WTC11 (cell line): ENCODE measurements around the gene KLHL29.

ENCODE experiments used
- ESRRA ChIP-seq: sonication (generic); formaldehyde crosslinking; IDR thresholded peaks from 2 replicates; pipeline ENCODE4 v1.8.1; 2022; ENCODE audit warnings: mild to moderate bottlenecking, missing genetic modification reagents, borderline replicate concordance
- RELA ChIP-seq: sonication (generic); formaldehyde crosslinking; IDR thresholded peaks from 2 replicates; pipeline ENCODE4 v1.8.1; 2022; ENCODE audit warnings: missing genetic modification reagents, mild to moderate bottlenecking, borderline replicate concordance
- SMAD3 ChIP-seq: sonication (generic); formaldehyde crosslinking; IDR thresholded peaks from 2 replicates; pipeline ENCODE4 v1.8.0; 2022; ENCODE audit warnings: missing genetic modification reagents, mild to moderate bottlenecking, borderline replicate concordance
- ZBTB21 ChIP-seq: sonication (generic); formaldehyde crosslinking; IDR thresholded peaks from 2 replicates; pipeline ENCODE4 v1.8.1; 2023; ENCODE audit warnings: mild to moderate bottlenecking, missing genetic modification reagents, borderline replicate concordance
- ZNF416 ChIP-seq: fragments of 250-450 bp; sonication (Bioruptor Pico); IDR thresholded peaks from 2 replicates; pipeline ENCODE4 v1.9.0; 2021; ENCODE audit warnings: mild to moderate bottlenecking, inconsistent platforms
- TF ChIP-seq, protein P1 (sequence below): sonication (generic); formaldehyde crosslinking; IDR thresholded peaks from 2 replicates; pipeline ENCODE4 v1.8.1; 2023; ENCODE audit warnings: mild to moderate bottlenecking, missing genetic modification reagents, moderate library complexity
- TF ChIP-seq, protein P2 (sequence below): fragments of 200-600 bp; IDR thresholded peaks from 2 replicates; pipeline ENCODE4 v1.8.0; 2022; ENCODE audit warnings: antibody characterized with exemption
- TF ChIP-seq, protein P3 (sequence below): sonication (generic); formaldehyde crosslinking; IDR thresholded peaks from 2 replicates; pipeline ENCODE4 v1.8.0; 2023; ENCODE audit warnings: mild to moderate bottlenecking, missing genetic modification reagents
- TF ChIP-seq, protein P4 (sequence below): sonication (generic); formaldehyde crosslinking; IDR thresholded peaks from 2 replicates; pipeline ENCODE4 v1.8.1; 2023; ENCODE audit warnings: mild to moderate bottlenecking, moderate library complexity, missing genetic modification reagents
- TF ChIP-seq, protein P5 (sequence below): fragments of 250-450 bp; sonication (Bioruptor Pico); IDR thresholded peaks from 2 replicates; pipeline ENCODE4 v1.8.0; 2021; ENCODE audit warnings: mild to moderate bottlenecking
- TF ChIP-seq, protein P6 (sequence below): sonication (generic); formaldehyde crosslinking; IDR thresholded peaks from 2 replicates; pipeline ENCODE4 v1.8.1; 2023; ENCODE audit warnings: mild to moderate bottlenecking, missing genetic modification reagents, borderline replicate concordance
- TF ChIP-seq, protein P7 (sequence below): fragments of 250-450 bp; sonication (Bioruptor Pico); IDR thresholded peaks from 2 replicates; pipeline ENCODE4 v1.9.0; 2021; ENCODE audit warnings: mild to moderate bottlenecking

DNA sequence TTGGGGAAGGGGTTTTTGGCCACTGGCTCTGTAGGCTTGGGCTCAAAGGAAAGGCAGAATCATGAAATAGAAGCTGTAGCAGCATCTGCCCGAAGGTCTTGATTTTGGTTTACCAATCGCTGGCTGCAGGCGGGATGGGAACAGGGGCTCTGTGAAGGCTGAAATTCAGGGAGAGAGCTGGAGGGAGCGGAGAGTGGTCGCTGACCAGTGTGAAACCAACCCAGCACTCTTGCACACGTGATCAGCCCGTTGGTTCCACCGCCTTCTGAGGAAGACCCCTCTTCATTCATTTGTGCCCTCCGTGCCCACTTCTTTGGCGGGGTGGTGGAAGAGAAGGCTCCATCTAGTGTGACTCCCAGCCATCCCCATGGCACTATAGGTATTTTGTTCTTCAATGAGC lies 82.6 kb downstream of the KLHL29 start:
- TF ChIP-seq ZNF416 (no peak), SMAD3 (CRISPR knock-in tag) (no peak), ZBTB21 (no peak), RELA (CRISPR knock-in tag) (no peak), ESRRA (CRISPR knock-in tag) (no peak)
- TF ChIP-seq, protein P1, sequence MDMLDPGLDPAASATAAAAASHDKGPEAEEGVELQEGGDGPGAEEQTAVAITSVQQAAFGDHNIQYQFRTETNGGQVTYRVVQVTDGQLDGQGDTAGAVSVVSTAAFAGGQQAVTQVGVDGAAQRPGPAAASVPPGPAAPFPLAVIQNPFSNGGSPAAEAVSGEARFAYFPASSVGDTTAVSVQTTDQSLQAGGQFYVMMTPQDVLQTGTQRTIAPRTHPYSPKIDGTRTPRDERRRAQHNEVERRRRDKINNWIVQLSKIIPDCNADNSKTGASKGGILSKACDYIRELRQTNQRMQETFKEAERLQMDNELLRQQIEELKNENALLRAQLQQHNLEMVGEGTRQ (CRISPR knock-in tag) = no peak
- TF ChIP-seq, protein P2, sequence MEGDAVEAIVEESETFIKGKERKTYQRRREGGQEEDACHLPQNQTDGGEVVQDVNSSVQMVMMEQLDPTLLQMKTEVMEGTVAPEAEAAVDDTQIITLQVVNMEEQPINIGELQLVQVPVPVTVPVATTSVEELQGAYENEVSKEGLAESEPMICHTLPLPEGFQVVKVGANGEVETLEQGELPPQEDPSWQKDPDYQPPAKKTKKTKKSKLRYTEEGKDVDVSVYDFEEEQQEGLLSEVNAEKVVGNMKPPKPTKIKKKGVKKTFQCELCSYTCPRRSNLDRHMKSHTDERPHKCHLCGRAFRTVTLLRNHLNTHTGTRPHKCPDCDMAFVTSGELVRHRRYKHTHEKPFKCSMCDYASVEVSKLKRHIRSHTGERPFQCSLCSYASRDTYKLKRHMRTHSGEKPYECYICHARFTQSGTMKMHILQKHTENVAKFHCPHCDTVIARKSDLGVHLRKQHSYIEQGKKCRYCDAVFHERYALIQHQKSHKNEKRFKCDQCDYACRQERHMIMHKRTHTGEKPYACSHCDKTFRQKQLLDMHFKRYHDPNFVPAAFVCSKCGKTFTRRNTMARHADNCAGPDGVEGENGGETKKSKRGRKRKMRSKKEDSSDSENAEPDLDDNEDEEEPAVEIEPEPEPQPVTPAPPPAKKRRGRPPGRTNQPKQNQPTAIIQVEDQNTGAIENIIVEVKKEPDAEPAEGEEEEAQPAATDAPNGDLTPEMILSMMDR = no peak
- TF ChIP-seq, protein P3, sequence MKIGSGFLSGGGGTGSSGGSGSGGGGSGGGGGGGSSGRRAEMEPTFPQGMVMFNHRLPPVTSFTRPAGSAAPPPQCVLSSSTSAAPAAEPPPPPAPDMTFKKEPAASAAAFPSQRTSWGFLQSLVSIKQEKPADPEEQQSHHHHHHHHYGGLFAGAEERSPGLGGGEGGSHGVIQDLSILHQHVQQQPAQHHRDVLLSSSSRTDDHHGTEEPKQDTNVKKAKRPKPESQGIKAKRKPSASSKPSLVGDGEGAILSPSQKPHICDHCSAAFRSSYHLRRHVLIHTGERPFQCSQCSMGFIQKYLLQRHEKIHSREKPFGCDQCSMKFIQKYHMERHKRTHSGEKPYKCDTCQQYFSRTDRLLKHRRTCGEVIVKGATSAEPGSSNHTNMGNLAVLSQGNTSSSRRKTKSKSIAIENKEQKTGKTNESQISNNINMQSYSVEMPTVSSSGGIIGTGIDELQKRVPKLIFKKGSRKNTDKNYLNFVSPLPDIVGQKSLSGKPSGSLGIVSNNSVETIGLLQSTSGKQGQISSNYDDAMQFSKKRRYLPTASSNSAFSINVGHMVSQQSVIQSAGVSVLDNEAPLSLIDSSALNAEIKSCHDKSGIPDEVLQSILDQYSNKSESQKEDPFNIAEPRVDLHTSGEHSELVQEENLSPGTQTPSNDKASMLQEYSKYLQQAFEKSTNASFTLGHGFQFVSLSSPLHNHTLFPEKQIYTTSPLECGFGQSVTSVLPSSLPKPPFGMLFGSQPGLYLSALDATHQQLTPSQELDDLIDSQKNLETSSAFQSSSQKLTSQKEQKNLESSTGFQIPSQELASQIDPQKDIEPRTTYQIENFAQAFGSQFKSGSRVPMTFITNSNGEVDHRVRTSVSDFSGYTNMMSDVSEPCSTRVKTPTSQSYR (CRISPR knock-in tag) = no peak
- TF ChIP-seq, protein P4, sequence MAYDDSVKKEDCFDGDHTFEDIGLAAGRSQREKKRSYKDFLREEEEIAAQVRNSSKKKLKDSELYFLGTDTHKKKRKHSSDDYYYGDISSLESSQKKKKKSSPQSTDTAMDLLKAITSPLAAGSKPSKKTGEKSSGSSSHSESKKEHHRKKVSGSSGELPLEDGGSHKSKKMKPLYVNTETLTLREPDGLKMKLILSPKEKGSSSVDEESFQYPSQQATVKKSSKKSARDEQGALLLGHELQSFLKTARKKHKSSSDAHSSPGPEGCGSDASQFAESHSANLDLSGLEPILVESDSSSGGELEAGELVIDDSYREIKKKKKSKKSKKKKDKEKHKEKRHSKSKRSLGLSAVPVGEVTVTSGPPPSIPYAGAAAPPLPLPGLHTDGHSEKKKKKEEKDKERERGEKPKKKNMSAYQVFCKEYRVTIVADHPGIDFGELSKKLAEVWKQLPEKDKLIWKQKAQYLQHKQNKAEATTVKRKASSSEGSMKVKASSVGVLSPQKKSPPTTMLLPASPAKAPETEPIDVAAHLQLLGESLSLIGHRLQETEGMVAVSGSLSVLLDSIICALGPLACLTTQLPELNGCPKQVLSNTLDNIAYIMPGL (CRISPR knock-in tag) = no peak
- TF ChIP-seq, protein P5, sequence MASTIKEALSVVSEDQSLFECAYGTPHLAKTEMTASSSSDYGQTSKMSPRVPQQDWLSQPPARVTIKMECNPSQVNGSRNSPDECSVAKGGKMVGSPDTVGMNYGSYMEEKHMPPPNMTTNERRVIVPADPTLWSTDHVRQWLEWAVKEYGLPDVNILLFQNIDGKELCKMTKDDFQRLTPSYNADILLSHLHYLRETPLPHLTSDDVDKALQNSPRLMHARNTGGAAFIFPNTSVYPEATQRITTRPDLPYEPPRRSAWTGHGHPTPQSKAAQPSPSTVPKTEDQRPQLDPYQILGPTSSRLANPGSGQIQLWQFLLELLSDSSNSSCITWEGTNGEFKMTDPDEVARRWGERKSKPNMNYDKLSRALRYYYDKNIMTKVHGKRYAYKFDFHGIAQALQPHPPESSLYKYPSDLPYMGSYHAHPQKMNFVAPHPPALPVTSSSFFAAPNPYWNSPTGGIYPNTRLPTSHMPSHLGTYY (CRISPR knock-in tag) = no peak
- TF ChIP-seq, protein P6, sequence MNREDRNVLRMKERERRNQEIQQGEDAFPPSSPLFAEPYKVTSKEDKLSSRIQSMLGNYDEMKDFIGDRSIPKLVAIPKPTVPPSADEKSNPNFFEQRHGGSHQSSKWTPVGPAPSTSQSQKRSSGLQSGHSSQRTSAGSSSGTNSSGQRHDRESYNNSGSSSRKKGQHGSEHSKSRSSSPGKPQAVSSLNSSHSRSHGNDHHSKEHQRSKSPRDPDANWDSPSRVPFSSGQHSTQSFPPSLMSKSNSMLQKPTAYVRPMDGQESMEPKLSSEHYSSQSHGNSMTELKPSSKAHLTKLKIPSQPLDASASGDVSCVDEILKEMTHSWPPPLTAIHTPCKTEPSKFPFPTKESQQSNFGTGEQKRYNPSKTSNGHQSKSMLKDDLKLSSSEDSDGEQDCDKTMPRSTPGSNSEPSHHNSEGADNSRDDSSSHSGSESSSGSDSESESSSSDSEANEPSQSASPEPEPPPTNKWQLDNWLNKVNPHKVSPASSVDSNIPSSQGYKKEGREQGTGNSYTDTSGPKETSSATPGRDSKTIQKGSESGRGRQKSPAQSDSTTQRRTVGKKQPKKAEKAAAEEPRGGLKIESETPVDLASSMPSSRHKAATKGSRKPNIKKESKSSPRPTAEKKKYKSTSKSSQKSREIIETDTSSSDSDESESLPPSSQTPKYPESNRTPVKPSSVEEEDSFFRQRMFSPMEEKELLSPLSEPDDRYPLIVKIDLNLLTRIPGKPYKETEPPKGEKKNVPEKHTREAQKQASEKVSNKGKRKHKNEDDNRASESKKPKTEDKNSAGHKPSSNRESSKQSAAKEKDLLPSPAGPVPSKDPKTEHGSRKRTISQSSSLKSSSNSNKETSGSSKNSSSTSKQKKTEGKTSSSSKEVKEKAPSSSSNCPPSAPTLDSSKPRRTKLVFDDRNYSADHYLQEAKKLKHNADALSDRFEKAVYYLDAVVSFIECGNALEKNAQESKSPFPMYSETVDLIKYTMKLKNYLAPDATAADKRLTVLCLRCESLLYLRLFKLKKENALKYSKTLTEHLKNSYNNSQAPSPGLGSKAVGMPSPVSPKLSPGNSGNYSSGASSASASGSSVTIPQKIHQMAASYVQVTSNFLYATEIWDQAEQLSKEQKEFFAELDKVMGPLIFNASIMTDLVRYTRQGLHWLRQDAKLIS (CRISPR knock-in tag) = no peak
- TF ChIP-seq, protein P7, sequence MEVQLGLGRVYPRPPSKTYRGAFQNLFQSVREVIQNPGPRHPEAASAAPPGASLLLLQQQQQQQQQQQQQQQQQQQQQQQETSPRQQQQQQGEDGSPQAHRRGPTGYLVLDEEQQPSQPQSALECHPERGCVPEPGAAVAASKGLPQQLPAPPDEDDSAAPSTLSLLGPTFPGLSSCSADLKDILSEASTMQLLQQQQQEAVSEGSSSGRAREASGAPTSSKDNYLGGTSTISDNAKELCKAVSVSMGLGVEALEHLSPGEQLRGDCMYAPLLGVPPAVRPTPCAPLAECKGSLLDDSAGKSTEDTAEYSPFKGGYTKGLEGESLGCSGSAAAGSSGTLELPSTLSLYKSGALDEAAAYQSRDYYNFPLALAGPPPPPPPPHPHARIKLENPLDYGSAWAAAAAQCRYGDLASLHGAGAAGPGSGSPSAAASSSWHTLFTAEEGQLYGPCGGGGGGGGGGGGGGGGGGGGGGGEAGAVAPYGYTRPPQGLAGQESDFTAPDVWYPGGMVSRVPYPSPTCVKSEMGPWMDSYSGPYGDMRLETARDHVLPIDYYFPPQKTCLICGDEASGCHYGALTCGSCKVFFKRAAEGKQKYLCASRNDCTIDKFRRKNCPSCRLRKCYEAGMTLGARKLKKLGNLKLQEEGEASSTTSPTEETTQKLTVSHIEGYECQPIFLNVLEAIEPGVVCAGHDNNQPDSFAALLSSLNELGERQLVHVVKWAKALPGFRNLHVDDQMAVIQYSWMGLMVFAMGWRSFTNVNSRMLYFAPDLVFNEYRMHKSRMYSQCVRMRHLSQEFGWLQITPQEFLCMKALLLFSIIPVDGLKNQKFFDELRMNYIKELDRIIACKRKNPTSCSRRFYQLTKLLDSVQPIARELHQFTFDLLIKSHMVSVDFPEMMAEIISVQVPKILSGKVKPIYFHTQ (CRISPR knock-in tag) = no peak
